Measurements from ENCODE around the gene ZNF576.
"Not testable (repeated sequence)": the region's sequence is repeated elsewhere in the genome, so short reads cannot be mapped to it uniquely, and the experiment has no call there.

ZNF576 gene

DNA sequence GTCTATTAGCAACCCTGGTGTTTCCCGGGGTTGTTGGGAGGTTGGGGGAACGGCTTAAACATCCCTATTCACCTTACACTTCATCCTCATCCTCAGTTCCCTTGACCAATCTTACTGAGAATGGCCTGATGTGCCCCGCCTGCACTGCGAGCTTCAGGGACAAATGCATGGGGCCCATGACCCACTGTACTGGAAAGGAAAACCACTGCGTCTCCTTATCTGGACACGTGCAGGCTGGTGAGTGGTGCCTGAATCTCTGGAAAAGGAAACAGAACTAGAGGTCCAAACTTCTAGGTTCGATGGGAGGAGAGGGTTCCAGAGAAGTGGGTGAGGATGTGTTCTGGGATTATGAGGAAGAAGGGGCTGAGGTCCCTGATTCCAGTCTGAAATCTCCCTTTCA, 14.9 kb upstream of the ZNF576 start:
- H3K27ac ChIP-seq (replicated peaks), result no peak overlapping the region
- H3K27me3 ChIP-seq (ENCODE audit: insufficient read depth, poor library complexity, severe bottlenecking), result no peaks in the 10 kb centered on the region
- no peak overlapping the region for H3K4me3 ChIP-seq (replicated peaks; ENCODE audit: insufficient read depth, low read length)
- TF ChIP-seq POLR2AphosphoS5 (IDR thresholded peaks at IDR 0.05; ENCODE audit: low read depth), result no peak
- no peak for DNase-seq (ENCODE audit: low read depth in 1 of 2, low spot score in 1 of 2)

DNA sequence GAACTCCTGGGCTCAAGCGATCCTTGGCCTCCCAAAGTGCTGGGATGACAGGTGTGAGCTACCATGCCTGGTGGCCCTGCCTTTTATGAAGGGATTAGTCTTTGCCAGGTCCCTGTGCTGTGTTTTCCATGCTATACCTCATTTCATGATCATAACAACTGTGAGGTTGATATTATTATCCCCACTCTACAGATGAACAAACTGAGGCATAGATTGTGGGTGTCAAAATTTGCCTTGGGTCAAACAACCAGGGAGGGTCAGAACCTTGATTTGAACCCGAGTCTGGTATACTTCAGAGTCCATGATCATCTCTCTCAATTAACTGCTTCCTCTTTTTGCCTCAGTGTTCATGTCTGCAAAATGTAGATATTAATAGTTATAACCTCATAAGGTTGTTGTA, 13.9 kb upstream of the ZNF576 start:
- H3K27me3 ChIP-seq (ENCODE audit: insufficient read depth, poor library complexity, severe bottlenecking), result no peaks in the 10 kb centered on the region
- H3K27ac ChIP-seq (replicated peaks), result no peak overlapping the region
- H3K4me3 ChIP-seq (replicated peaks; ENCODE audit: insufficient read depth, low read length), result no peak overlapping the region
- TF ChIP-seq, protein P1, sequence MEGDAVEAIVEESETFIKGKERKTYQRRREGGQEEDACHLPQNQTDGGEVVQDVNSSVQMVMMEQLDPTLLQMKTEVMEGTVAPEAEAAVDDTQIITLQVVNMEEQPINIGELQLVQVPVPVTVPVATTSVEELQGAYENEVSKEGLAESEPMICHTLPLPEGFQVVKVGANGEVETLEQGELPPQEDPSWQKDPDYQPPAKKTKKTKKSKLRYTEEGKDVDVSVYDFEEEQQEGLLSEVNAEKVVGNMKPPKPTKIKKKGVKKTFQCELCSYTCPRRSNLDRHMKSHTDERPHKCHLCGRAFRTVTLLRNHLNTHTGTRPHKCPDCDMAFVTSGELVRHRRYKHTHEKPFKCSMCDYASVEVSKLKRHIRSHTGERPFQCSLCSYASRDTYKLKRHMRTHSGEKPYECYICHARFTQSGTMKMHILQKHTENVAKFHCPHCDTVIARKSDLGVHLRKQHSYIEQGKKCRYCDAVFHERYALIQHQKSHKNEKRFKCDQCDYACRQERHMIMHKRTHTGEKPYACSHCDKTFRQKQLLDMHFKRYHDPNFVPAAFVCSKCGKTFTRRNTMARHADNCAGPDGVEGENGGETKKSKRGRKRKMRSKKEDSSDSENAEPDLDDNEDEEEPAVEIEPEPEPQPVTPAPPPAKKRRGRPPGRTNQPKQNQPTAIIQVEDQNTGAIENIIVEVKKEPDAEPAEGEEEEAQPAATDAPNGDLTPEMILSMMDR (IDR thresholded peaks at IDR 0.05; ENCODE audit: insufficient read depth, low read length), result no peak
- TF ChIP-seq GABPA (IDR thresholded peaks at IDR 0.05; ENCODE audit: low read depth), result no peak
- TF ChIP-seq, protein P2, sequence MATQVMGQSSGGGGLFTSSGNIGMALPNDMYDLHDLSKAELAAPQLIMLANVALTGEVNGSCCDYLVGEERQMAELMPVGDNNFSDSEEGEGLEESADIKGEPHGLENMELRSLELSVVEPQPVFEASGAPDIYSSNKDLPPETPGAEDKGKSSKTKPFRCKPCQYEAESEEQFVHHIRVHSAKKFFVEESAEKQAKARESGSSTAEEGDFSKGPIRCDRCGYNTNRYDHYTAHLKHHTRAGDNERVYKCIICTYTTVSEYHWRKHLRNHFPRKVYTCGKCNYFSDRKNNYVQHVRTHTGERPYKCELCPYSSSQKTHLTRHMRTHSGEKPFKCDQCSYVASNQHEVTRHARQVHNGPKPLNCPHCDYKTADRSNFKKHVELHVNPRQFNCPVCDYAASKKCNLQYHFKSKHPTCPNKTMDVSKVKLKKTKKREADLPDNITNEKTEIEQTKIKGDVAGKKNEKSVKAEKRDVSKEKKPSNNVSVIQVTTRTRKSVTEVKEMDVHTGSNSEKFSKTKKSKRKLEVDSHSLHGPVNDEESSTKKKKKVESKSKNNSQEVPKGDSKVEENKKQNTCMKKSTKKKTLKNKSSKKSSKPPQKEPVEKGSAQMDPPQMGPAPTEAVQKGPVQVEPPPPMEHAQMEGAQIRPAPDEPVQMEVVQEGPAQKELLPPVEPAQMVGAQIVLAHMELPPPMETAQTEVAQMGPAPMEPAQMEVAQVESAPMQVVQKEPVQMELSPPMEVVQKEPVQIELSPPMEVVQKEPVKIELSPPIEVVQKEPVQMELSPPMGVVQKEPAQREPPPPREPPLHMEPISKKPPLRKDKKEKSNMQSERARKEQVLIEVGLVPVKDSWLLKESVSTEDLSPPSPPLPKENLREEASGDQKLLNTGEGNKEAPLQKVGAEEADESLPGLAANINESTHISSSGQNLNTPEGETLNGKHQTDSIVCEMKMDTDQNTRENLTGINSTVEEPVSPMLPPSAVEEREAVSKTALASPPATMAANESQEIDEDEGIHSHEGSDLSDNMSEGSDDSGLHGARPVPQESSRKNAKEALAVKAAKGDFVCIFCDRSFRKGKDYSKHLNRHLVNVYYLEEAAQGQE (IDR thresholded peaks at IDR 0.05; ENCODE audit: insufficient replicate concordance, low read depth), result no peak
- no peak for TF ChIP-seq SPI1 (IDR thresholded peaks at IDR 0.05; ENCODE audit: borderline replicate concordance, low read depth)
- TF ChIP-seq POLR2AphosphoS5 (IDR thresholded peaks at IDR 0.05; ENCODE audit: low read depth), result no peak
- no peak for DNase-seq (ENCODE audit: low read depth in 1 of 2, low spot score in 1 of 2)

DNA sequence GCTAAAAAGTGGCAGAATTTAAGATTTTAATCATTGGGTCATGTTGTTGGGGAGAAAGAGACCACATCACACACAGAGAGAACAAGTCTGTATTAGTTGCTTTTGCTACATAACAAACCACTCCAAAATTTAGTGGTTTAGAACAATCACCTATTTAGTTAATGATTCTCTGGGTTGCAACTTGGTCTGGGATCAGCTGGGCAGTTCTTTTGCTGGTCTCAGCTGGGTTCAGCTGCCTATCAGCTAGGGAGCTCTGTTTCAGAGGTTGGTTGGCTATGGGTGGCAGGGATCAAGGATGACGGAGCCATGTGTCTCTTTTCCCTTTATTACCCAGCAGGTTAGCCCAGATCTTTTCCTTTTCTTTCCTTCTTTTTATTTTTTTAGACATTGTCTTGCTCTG, 11.9 kb upstream of the ZNF576 start:
- H3K4me3 ChIP-seq (replicated peaks; ENCODE audit: insufficient read depth, low read length), result no peak overlapping the region
- TF ChIP-seq, protein P2 (IDR thresholded peaks at IDR 0.05; ENCODE audit: insufficient replicate concordance, low read depth), result no peak
- TF ChIP-seq POLR2AphosphoS5 (IDR thresholded peaks at IDR 0.05; ENCODE audit: low read depth) (no peak), GABPA (IDR thresholded peaks at IDR 0.05; ENCODE audit: low read depth) (no peak), SPI1 (IDR thresholded peaks at IDR 0.05; ENCODE audit: borderline replicate concordance, low read depth) (no peak)
- TF ChIP-seq, protein P1 (IDR thresholded peaks at IDR 0.05; ENCODE audit: insufficient read depth, low read length), result no peak
- no peak for DNase-seq (ENCODE audit: low read depth in 1 of 2, low spot score in 1 of 2)
- H3K27ac ChIP-seq (replicated peaks), result no peak overlapping the region; the same call in 1 of the 2 replicates
- H3K27me3 ChIP-seq (ENCODE audit: insufficient read depth, poor library complexity, severe bottlenecking), result no peaks in the 10 kb centered on the region

DNA sequence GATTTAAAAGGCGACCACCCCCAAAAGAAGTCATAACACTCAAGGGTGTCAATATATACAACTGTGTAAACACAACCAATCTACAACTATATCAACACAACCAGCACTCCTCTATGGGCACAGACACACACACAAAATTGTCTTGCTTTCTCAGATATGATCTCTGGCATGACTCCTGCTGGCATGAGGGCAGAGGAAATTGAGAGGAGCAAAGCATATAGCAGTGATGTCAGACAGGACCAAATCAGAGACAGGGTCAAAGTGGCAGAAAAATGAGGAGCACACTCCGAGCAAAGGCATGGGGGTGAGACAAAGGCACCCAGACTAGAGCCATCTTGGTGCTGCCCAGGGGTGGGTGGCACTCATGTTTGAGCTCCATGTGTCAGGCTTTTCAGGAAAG, 10.0 kb upstream of the ZNF576 start:
- Histone ChIP-seq H3K27ac (replicated peaks) (no peak overlapping the region), H3K4me3 (replicated peaks; ENCODE audit: insufficient read depth, low read length) (no peak overlapping the region), H3K27me3 (ENCODE audit: insufficient read depth, poor library complexity, severe bottlenecking) (no peaks in the 10 kb centered on the region)
- DNase-seq (ENCODE audit: low read depth in 1 of 2, low spot score in 1 of 2), result no peak
- TF ChIP-seq SPI1 (IDR thresholded peaks at IDR 0.05; ENCODE audit: borderline replicate concordance, low read depth) (no peak), POLR2AphosphoS5 (IDR thresholded peaks at IDR 0.05; ENCODE audit: low read depth) (no peak), GABPA (IDR thresholded peaks at IDR 0.05; ENCODE audit: low read depth) (no peak)
- TF ChIP-seq, protein P1 (IDR thresholded peaks at IDR 0.05; ENCODE audit: insufficient read depth, low read length), result no peak
- TF ChIP-seq, protein P2 (IDR thresholded peaks at IDR 0.05; ENCODE audit: insufficient replicate concordance, low read depth), result no peak

DNA sequence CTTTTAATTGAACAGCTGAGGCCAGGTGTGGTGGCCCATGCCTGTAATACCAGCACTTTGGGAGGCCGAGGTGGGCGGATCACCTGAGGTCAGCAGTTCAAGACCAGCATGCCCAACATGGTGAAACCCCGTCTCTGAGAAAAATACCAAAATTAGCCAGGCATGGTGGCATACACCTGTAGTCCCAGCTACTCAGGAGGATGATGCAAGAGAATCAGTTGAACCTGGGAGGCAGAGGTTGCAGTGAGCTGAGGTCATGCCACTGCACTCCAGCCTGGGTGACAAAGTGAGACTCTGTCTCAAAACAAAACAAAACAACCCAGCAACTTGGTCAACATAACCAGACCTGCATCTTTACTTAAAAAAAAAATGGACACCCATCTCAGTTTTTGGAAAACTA, 9.4 kb upstream of the ZNF576 start:
- H3K27me3 ChIP-seq (ENCODE audit: insufficient read depth, poor library complexity, severe bottlenecking); H3K27ac ChIP-seq (replicated peaks); DNase-seq (ENCODE audit: low read depth in 1 of 2, low spot score in 1 of 2); H3K4me3 ChIP-seq (replicated peaks; ENCODE audit: insufficient read depth, low read length): not testable (repeated sequence)
